Right lung (tissue), 5 donors: ENCODE results near the gene SLC25A30. TPM values are rescaled to one million over a fixed set of nuclear protein-coding genes. Genes with fewer than 3 reads are reported as not detected.
"Not testable (repeated sequence)": the region's sequence is repeated elsewhere in the genome, so short reads cannot be mapped to it uniquely, and the experiment has no call there.

Experiments used
- DNase-seq, 2 donors: peaks; one replicate each; pipeline ENCODE4 v3.0.0-alpha.2; 2013
- polyA plus RNA-seq, 5 donors: library from polyadenylated mRNA; unstranded; fragments of 120-200 nt; gene quantifications; one replicate each; pipeline versions ENCODE4 v1.2.1 to v1.2.3, GENCODE V29; 2013; ENCODE audit warnings: inconsistent platforms in 1 of 5, low replicate concordance in 1 of 5; ENCODE audit not compliant: insufficient read length in 5 of 5, insufficient read depth in 1 of 5

The SLC25A30 gene
- polyA plus RNA-seq, 5 donors, result 13.5 to 21.1 (median 17.2) TPM

DNA sequence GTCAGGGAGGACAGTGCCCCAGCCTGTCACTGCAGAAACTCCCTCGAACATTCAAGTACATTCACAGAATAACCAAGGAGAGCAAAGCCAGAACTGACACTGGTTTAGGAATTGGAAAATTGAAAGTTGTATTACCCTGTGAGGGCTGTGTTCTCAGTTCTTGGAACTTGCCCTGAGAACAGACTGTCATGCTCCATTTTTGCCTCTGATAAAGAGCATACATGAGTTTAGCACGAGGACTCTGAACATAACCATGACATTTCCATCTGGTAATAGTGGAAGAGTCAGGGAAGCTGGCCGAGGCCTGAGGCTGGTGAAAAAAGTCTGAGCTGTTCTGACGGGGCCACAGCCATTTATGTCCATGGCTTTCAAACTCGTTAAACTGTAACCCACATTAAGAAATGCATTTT is 15.2 kb upstream of the SLC25A30 start:
- DNase-seq, result no peak

DNA sequence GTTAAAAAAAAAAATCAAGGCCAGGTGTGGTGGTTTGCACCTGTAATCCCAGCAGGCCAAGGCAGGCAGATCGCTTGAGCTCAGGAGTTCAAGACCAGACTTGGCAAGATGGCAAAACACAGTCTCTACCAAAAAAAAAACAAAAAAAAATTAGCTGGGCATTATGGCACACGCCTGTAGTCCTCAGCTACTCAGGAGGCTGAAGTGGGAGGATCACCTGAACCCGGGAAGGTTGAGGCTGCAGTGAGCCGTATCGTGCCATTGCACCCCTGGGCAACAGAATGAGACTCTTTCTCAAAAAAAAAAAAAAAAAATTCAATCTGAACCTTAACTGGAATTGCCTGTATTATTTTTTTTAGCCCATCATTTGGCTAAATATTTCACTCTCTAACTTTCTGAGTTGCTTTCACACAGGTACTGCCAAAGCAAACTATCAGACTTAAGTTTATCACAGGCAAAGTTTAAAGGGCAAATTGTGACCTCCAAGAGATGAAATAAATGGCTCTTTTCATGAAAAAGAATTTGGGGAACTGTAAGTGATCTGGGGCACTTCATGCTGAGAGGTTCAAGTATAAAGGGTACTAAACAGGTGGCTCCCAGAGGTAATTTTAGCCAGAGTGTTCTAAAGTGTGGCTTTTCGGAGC is 14.7 kb upstream of the SLC25A30 start:
- no peak for DNase-seq

DNA sequence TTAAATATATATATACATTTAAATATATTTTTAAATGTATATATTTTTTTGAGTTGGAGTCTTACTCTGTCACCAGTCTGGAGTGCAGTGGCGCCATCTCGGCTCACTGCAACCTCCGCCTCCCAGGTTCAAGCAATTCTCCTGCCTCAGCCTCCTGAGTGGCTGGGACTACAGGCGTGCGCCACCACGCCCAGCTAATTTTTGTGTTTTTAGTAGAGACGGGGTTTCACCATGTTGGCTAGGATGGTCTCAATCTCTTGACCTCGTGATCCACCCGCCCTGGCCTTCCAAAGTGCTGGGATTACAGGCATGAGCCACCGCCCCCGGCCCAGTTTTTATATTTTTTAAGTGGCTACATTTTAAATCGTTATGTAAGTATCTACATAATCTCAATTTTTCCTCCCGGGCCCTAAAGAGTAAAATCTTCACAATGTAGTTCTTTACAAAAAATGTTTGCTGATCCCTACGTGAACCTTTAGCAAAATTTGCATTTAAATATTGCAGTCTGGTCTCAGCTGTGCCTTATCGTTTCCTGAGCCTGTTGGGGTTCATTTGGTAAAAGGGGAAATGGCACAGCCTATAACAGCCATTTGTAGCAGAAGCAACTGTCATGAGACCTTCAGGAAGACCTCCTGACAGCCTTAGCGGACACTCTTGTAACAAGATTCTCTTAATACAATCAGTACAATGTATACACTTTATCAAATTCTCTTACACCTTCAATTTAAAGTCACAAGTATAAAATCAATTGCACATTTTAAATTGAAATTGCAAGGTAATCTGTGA is 8.1 kb upstream of the SLC25A30 start:
- DNase-seq, result not testable (repeated sequence)

DNA sequence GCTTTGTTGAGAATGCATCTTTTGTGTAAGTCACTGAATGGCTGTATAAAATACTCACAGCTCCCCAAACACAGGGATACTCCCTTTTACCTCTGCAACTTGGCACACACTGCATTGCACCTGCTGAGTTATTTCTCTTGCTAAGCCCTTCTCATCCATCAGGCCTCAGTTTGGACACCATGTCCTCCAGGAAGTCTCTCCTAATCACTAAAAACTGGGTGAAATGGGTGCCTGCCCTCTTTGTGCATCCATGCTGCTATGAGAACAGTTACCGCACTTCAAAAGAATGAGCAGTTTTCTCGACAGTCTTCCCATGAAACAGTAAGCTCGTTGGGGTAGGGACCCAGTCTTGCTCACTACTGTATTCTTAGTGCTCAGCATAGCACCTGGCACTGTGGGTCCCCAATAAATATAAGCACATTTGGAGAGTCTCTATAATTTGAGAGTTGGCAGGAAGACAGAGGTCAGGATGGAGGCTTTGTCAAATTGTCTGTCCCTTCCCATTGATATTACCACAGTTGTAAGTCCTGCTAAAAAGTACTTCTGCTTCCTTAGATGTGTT is 4.6 kb upstream of the SLC25A30 start:
- no peak for DNase-seq

DNA sequence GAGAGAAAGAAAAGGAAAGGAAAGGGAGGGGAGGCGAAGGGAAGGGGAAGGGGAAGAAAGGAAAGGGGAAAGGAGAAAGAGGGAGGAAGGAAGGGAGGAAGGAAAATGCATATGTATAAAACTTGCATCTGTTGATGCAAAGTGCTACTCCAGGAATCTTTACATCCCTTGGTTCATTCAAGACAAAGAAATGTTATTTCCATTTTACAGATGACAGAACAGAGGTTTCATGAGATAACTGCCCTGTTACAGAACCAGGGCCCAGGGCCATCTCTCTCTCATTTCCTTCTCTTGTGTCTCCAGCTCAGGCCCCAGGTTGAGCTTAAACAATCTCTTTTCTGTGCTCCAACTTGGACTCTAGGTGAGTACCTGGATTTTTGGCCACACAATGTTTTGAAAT is 1.8 kb upstream of the SLC25A30 start:
- no peak for DNase-seq

DNA sequence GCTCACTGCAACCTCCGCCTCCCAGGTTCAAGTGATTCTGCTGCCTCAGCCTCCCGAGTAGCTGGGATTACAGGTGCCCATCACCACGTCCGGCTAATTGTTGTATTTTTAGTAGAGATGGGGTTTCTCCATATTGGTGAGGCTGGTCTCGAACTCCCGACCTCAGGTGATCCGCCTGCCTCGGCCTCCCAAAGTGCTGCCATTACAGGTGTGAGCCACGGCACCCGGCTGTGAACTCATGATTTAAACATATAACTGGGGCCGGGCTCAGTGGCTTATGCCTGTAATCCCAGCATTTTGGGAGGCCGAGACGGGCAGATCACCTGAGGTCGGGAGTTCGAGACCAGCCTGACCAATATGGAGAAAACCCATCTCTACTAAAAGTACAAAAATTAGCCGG is 1.2 kb upstream of the SLC25A30 start:
- not testable (repeated sequence) for DNase-seq

DNA sequence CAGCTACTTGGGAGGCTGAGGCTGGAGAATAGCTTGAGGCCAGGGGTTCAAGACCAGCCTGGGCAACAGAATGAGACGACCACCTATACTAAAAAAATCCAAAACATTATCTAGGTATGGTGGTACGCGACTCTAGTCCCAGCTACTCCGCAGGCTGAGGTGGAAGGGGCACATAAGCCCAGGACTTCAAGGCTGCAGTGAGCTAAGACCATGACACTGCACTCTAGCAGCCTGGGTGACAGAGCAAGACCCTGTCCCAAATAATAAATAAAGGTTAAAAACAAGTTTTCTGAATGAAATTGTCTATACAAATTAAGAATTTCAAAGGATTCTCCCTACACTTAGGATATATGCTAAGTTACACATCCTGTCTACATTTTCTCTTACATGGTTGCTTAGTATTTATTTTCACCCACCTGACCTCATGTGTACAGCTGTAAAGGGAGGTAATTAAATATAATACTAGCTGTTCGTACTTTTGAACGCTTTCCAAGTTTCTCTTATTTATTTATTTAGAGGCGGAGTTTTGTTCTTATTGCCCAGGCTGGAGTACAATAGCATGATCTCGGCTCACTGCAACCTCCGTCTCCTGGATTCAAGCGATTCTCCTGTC is 1.6 kb downstream of the SLC25A30 start:
- no peak for DNase-seq

DNA sequence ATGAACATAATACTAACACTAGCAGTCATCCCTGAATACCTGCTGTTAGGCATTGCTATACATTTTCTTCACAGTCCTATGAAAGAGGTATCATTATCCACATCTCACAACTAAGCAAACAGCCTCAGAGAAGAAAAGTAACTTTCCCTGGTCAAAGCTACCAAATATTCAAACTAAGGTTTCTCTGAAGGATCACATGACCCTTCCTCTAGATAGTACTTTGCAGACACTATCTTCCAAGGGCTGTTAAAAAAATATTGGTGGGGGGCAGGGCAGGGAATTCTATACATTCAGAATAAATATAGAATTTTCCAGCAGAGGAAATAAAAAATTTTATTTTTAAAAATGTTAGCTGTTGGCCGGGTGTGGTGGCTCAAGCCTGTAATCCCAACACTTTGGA is 3.1 kb downstream of the SLC25A30 start:
- no peak for DNase-seq

DNA sequence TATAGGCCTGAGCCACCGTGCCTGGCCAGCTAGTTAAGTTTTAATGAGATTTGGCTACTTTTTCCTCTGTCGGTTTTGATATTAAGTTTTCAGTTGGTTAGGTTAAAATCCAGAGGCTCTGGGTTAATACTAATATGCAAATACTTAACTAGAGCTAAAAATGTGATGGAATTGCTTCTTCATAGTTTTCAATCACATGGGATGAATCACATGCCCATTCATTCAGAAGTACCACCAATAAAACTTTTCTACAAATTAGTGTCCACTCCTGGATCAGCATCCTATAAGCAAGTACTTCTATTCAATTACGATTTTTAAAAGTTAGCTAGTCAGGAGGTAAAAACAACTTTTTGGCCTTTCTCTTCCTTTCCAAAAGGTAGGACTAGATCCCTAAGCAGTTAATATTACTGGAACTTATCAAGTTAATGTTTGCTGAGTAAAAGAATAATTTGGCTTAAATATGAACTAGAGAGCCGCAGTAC is 4.3 kb downstream of the SLC25A30 start:
- no peak for DNase-seq

DNA sequence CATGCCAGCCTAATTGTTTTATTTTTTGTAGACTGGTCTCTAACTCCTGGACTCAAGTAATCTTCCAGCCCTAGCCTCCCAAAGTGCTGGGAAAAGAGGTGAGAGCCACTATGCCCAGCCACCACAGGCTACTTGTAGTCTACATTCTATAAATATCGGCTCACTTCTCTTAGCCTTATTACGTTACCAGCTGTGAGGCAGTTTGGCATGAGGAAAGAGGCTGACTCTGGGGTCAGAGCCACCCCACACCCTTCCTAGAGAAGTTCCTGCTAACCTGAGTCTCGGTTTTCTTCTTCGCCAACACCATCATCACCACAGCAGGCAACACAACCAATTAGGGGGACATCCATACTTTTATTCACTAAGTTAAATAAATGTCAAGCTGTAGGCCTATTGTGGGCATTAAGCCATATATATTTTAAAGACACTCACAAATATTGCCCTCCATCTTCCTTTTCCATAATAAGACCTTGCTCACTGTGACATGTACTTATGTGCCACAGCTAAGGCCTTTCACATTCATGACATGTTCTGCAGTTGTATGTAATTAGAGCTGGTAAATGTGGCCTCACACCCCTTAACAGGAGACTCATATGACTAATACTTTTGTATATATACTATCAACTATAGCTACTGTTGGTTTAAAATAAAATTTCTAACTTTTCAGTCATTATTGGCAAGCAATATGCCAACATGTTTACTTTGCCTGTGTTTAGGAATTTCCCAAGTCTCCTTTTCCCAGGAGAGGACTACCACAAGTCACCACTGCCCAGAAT is 5.7 kb downstream of the SLC25A30 start:
- DNase-seq, result no peak

DNA sequence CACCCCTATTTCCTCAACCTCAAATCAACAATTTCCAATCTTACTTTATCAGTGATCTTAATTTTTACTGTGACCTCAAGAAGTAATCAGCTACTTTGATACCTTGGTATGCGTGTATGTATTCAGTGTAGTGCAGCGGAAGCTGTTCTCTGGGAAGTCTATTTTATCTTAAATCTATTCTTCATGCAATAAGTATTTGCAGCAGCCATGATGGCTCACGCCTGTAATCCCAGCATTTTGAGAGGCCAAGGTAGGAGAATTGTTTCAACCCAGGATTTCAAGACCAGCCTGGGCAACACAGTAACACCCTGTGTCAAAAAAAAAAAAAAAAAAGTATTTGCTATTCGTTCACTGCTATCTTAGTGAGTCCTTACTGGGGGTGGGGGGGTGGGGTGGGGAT is 6.5 kb downstream of the SLC25A30 start:
- DNase-seq, result no peak

DNA sequence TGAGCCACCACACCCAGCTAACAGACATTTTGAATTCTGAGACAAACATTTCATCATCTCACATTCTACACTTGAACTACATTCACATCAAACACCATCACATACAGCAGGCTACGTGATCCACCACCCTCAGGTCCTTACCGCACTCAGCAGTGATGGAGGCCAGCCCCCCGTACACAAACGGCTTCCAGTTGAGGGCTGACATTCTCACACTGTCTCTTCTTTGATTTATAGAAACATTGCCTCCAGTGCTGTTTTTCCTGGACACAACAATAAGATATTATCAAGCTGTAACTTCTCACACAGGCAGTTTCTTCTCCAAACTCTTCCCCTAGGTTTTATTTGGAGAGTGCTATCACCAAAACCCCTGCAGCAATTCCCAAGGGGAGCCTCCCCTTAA is 7.0 kb downstream of the SLC25A30 start:
- DNase-seq, result no peak

DNA sequence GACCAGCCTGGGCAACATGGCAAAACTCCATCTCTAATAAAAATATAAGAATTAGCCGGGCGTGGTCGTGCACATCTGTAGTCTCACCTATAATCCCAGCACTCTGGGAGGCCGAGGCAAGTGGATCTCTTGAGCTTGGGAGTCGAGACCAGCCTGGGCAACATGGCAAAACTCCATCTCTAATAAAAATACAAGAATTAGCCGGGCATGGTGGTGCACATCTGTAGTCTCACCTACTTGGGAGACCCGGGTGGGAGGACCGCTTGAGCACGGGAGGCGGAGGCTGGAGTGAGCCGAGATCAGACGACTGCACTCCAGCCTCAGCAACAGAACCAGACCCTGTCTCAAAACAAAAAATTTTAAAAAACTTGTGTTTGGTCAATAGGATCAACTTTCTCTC is 7.7 kb downstream of the SLC25A30 start:
- DNase-seq, result no peak

DNA sequence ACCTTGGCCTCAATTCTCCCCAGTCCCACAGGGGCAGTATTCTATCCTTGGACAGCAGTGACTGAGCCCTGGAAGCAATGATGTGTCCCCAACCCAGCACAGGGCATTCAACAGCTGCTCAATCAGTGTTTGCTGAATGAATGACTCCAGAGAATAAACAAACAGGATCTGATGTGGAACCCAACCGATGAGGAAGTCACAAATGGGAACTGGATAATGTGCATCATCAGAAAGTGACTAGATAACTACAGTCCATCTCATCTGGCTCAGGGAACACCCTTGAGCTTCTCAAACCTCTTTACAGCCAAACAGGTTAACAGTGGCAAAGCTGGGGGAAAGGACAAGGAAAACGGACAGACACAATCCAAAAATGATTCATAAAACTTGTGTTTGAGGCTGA is 8.2 kb downstream of the SLC25A30 start:
- no peak for DNase-seq

DNA sequence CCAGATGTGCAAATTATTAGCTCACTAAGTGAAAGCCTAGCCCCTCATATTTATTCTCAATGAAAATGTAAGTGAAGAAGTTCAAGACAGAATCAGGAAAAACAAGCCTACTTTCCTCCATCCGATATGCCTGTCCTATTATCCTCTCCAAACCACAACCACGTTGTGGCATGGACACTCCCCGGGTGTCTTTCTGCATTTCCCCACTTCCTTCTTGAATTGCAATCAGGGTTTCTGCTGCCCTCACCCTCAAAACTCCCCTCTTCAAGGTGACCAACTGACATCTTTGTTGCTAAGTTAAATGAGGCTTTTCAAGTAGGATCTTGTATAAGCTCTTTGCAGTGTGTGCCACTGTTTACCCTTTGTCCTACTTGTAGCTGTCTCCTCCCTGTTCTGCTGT is 11.8 kb downstream of the SLC25A30 start:
- DNase-seq, result no peak

DNA sequence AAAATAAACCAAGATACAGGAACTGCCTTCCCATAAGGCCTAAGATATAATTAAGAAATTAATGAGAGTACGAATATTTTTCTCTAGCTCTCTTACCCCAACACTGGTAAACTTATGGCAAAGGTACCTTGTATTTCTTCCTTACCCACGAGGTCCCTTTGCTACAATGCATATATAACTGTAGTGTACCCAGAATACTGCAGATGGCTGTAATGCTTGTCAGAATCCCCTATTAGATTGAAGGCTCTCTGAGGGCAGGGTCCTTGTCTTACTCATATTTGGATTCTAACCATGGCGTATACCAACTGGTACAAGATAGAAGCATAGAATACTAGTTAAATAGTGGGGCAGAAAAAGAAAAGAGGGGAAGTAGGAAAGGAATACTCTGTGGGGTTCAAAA is 15.1 kb downstream of the SLC25A30 start:
- DNase-seq, result no peak

DNA sequence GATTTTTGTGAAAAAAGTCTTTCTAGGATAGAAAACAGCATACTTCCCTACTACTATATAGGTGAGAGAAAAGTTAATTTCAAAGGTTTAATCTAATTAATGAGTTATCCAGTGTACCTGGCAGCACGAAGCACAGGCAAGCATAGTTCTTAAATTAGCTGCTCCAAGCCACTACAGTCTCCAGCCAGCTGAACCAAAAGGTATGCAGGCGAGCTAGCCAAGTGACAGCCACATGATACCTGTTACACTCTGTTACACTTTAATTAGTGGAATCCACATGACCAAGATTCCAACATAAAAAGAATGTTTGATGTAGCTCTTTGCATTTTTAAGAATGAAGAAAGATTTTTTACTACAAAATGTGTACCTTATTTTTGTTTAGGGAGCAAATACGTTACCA is 15.5 kb downstream of the SLC25A30 start:
- no peak for DNase-seq

DNA sequence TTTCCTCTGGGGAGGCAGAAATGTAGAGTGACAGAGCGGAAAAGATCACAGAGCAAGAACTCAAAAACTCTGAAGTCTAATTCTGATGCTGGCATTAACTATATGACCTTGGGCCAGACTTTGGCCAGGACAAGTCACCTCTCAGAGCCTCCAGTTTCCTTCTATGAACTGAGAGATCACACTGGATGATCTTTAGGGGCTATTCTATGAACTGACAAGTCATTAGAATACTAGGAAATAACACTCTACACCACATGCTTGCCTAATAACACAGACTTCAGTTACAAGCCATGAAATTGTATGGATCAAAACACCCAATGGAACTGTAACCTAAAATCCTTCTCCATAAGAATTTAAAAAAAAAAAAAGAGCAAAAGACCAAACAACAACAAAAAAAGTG is 16.9 kb downstream of the SLC25A30 start:
- no peak for DNase-seq

DNA sequence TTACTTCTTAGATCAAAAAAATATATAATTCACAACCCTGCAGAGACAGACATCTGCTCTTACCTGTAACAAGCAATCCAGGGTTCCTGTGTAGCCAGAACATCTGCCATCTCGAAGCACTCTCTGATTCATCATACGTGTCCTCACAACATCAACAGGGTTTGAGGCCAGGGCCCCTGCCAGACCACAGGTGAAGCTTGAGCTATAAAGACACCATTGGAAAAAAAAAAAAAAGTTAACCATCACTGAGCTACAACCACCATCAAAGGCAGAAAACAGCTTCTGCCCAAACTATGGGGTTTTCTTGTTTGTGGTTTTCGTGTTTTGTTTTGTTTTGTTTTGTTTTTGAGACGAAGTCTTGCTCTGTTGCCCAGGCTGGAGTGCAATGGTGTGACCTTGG is 19.3 kb downstream of the SLC25A30 start:
- no peak for DNase-seq

DNA sequence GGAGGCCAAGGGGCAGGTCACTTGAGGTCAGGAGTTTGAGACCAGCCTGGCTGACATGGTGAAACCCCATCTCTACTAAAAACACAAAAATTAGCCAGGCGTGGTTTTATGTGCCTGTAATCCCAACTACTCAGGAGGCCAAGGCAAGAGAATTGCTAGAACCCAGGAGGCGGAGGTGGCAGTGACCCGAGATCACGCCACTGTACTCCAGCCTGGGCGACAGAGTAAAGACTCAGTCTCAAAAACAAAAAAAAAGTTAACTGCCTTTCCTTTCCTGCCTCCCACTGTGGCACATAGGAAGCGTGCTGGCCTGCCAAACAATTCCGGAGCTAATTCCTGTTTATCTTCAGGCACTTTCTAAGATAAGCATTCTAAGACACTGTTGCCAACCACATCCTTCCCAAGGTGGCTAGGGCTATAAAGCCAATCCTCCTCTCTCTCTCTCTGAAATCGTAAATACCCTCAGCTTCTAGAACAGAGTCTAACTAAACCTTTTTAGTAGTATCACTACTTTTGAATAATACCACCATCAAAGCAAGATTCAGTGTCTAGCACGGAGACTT is 21.6 kb downstream of the SLC25A30 start:
- DNase-seq, result no peak

DNA sequence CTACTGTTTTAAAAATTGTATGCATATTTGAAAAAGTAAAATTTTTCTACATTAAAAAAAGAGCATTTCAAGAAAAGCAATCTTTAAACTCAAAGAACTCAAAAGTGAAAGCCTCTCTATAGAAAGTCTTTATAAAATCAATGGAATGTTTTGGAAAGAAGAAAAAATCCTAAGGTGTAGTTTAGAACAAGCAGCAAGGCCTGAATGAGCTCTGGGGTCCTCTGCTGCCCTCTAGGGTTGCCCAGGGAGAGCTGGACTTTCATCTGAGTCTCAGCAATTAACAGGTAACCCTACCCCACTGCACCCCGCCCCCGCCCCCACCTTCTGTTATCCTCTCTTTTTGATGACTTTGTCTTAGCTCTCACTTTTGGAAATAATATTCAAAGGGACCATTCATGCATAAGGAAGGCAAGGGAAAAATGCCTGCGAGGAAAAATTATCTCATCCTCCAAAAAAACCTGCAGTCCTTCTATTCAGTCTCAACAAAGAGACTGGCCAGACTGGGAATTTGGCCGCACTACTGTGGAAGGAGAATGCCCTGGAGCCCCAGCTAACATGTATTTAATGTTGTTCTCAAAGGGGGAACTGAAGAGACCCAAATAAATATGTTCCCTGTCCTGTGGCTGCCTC is 24.1 kb downstream of the SLC25A30 start:
- no peak for DNase-seq
